Panc1 (cell line): ENCODE results near the gene CCDC154. TPM values are rescaled to one million over a fixed set of nuclear protein-coding genes. Genes with fewer than 3 reads are reported as not detected.

Experiments used
- ATAC-seq: fragments of 200-7000 bp; cut with Tn5 transposase; 2 replicates; pipeline ENCODE4 v1.9.1; 2020; ENCODE audit warnings: mild to moderate bottlenecking, moderate library complexity
- BruUV-seq: library from RNA; stranded (reverse); fragments of 400-500 nt; replicated peaks from 2 replicates; lab custom pipeline; 2021; lab: Mats Ljungman, UMichigan
- CTCF ChIA-PET: fragments of 300-600 bp; sonication (Branson Sonifier 250); formaldehyde crosslinking; loops from one replicate; lab custom pipeline; 2022; ENCODE audit warnings: antibody characterized with exemption; lab: Charles Lee
- POLR2A ChIA-PET: fragments of 300-600 bp; sonication (Branson Sonifier 250); formaldehyde crosslinking; loops from one replicate; lab custom pipeline; 2022; ENCODE audit warnings: antibody characterized with exemption; lab: Charles Lee
- DNase-seq: peaks from one replicate; pipeline ENCODE4 v3.0.0-alpha.2; 2010; ENCODE audit warnings: low read depth, low spot score
- H3K27ac ChIP-seq: 2 replicates; pipeline ENCODE4 v1.5.1; 2011; ENCODE audit warnings: mild to moderate bottlenecking, low read length, inconsistent platforms
- H3K27me3 ChIP-seq: fragments of 200-500 bp; sonication (Bioruptor generic); 2 replicates; pipeline ENCODE4 v1.6.0; 2014; ENCODE audit warnings: low read length, inconsistent platforms; ENCODE audit not compliant: control insufficient read depth, insufficient read depth
- H3K36me3 ChIP-seq: fragments of 200-500 bp; sonication (Bioruptor generic); 2 replicates; pipeline ENCODE4 v1.5.1; 2014; ENCODE audit warnings: inconsistent platforms, mild to moderate bottlenecking, low read length, moderate library complexity; ENCODE audit not compliant: control insufficient read depth, insufficient read depth
- H3K4me1 ChIP-seq: 2 replicates; pipeline ENCODE4 v1.5.1; 2011; ENCODE audit warnings: inconsistent platforms, mild to moderate bottlenecking, low read length, moderate library complexity; ENCODE audit not compliant: control insufficient read depth, insufficient read depth
- H3K4me3 ChIP-seq, 2 experiments: 2 replicates each; pipeline ENCODE4 v1.5.1; 2011 to 2012; ENCODE audit warnings: low read depth in 2 of 2, low read length in 2 of 2, mild to moderate bottlenecking in 2 of 2, inconsistent platforms in 1 of 2, moderate library complexity in 1 of 2
- H3K9me3 ChIP-seq: fragments of 200-500 bp; sonication (Bioruptor generic); 2 replicates; pipeline ENCODE4 v1.5.1; 2014; ENCODE audit warnings: low read depth, mild to moderate bottlenecking, inconsistent platforms, low read length, moderate library complexity; ENCODE audit not compliant: control insufficient read depth, insufficient read depth
- POLR2AphosphoS5 ChIP-seq: IDR thresholded peaks from 2 replicates; pipeline ENCODE4 v1.6.1; 2012; ENCODE audit warnings: mild to moderate bottlenecking, low read depth, low read length, moderate library complexity
- SIN3A ChIP-seq: IDR thresholded peaks from 2 replicates; pipeline ENCODE4 v1.6.1; 2012; ENCODE audit warnings: low read depth, mild to moderate bottlenecking, low read length, moderate library complexity, borderline replicate concordance; ENCODE audit not compliant: insufficient read depth
- TCF7L2 ChIP-seq: IDR thresholded peaks from 2 replicates; pipeline ENCODE4 v1.6.1; 2011; ENCODE audit warnings: mild to moderate bottlenecking, low read depth, low read length, inconsistent platforms
- in situ Hi-C: cut with HindIII; loops from 2 replicates; pipeline ENCODE4 v1.10.0; 2016; ENCODE audit warnings: low sequenced_read_pairs, low pct_unique_long_range_greater_than_20kb
- intact Hi-C: fragments of 100-400 bp; cut with micrococcal nuclease; formaldehyde crosslinking; loops from one replicate; pipeline ENCODE4 v1.10.0; 2022; ENCODE audit not compliant: unreplicated experiment
- total RNA-seq: library from RNA; stranded (reverse); gene quantifications from one replicate; pipeline ENCODE4 v1.2.1, GENCODE V29; 2021; ENCODE audit not compliant: unreplicated experiment
- TF ChIP-seq, protein P1 (sequence below): fragments of 450-650 bp; IDR thresholded peaks from 2 replicates; pipeline ENCODE4 v1.5.1; 2017; ENCODE audit warnings: mild to moderate bottlenecking
- TF ChIP-seq, protein P2 (sequence below), 2 experiments: IDR thresholded peaks; 2 replicates each; pipeline ENCODE4 v1.6.1; 2011 to 2012; ENCODE audit warnings: low read depth in 2 of 2, control low read depth in 1 of 2, low read length in 1 of 2, mild to moderate bottlenecking in 1 of 2, moderate library complexity in 1 of 2; ENCODE audit not compliant: insufficient read depth in 1 of 2

Gene CCDC154
- total RNA-seq, 1 experiment from 2014 or later: 2.0 TPM

DNA sequence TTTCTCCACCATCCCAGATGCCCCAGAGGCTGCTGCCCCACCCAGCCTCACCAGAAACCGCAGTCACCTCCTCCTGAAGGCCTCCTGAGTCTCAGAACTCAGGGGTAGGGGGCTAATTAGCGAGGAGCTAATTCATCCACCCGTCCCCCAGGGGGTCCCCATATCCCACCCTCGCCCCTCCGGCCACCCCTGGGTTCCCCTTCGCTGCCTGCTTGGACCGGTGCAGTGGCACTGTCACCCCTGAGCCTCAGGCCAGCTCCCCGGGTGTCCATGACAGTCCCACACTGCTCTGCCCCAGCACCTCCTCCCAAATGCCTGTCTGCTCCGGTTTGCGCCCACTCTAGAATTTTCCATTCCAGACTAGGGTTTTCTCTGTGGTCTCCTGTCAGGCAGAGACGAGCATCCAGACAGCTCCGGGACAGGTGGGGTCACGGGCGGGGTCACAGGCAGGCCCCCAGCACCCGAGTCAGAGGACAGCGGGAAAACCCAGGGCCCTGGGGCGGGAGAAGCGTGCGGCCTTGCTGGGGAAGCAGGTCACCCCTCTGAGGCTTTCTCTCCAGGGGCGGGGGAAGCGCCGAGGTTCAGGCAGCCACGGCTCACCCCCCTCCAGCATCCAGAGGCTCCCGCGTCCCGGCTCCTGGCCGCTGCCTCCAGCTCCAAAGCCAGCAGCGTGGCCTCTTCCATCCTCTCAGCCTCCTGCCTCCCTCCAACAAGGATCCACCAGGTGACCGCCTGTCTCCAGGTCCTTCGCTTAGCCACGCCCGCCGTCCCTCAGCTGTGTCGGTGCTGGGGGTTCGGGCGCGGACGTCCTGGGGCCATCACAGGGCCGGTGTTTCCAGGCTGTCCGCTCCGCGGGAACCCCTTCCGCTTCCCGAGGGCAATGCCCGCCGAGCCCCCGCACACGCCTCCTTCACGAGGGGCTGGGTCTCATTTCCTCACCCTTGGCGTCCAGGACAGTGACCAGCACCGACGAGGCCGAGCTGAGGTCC lies 16.6 kb downstream of the CCDC154 start:
- no peaks in the 10 kb centered on the region for H3K27me3 ChIP-seq
- intact Hi-C loops (no loop called here), in situ Hi-C loops (no loop called here)
- TF ChIP-seq SIN3A (no peak), TCF7L2 (no peak), POLR2AphosphoS5 (no peak)
- TF ChIP-seq, protein P1, sequence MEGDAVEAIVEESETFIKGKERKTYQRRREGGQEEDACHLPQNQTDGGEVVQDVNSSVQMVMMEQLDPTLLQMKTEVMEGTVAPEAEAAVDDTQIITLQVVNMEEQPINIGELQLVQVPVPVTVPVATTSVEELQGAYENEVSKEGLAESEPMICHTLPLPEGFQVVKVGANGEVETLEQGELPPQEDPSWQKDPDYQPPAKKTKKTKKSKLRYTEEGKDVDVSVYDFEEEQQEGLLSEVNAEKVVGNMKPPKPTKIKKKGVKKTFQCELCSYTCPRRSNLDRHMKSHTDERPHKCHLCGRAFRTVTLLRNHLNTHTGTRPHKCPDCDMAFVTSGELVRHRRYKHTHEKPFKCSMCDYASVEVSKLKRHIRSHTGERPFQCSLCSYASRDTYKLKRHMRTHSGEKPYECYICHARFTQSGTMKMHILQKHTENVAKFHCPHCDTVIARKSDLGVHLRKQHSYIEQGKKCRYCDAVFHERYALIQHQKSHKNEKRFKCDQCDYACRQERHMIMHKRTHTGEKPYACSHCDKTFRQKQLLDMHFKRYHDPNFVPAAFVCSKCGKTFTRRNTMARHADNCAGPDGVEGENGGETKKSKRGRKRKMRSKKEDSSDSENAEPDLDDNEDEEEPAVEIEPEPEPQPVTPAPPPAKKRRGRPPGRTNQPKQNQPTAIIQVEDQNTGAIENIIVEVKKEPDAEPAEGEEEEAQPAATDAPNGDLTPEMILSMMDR: no peak
- TF ChIP-seq, protein P2, sequence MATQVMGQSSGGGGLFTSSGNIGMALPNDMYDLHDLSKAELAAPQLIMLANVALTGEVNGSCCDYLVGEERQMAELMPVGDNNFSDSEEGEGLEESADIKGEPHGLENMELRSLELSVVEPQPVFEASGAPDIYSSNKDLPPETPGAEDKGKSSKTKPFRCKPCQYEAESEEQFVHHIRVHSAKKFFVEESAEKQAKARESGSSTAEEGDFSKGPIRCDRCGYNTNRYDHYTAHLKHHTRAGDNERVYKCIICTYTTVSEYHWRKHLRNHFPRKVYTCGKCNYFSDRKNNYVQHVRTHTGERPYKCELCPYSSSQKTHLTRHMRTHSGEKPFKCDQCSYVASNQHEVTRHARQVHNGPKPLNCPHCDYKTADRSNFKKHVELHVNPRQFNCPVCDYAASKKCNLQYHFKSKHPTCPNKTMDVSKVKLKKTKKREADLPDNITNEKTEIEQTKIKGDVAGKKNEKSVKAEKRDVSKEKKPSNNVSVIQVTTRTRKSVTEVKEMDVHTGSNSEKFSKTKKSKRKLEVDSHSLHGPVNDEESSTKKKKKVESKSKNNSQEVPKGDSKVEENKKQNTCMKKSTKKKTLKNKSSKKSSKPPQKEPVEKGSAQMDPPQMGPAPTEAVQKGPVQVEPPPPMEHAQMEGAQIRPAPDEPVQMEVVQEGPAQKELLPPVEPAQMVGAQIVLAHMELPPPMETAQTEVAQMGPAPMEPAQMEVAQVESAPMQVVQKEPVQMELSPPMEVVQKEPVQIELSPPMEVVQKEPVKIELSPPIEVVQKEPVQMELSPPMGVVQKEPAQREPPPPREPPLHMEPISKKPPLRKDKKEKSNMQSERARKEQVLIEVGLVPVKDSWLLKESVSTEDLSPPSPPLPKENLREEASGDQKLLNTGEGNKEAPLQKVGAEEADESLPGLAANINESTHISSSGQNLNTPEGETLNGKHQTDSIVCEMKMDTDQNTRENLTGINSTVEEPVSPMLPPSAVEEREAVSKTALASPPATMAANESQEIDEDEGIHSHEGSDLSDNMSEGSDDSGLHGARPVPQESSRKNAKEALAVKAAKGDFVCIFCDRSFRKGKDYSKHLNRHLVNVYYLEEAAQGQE (IDR thresholded peaks at IDR 0.05; ENCODE audit: insufficient read depth in 1 of 2, low read depth in 2 of 2, low read length in 1 of 2): no peak
- no peak for DNase-seq
- no peaks in the 10 kb centered on the region for H3K9me3 ChIP-seq
- ATAC-seq: no peak
- no peaks in the 10 kb centered on the region for H3K4me1 ChIP-seq
- no TSS peak for BruUV-seq
- H3K36me3 ChIP-seq: no peaks in the 10 kb centered on the region
- POLR2A ChIA-PET: no interaction called here
- no peak overlapping the region for H3K27ac ChIP-seq
- no peak overlapping the region for H3K4me3 ChIP-seq
- CTCF ChIA-PET: no interaction called here

DNA sequence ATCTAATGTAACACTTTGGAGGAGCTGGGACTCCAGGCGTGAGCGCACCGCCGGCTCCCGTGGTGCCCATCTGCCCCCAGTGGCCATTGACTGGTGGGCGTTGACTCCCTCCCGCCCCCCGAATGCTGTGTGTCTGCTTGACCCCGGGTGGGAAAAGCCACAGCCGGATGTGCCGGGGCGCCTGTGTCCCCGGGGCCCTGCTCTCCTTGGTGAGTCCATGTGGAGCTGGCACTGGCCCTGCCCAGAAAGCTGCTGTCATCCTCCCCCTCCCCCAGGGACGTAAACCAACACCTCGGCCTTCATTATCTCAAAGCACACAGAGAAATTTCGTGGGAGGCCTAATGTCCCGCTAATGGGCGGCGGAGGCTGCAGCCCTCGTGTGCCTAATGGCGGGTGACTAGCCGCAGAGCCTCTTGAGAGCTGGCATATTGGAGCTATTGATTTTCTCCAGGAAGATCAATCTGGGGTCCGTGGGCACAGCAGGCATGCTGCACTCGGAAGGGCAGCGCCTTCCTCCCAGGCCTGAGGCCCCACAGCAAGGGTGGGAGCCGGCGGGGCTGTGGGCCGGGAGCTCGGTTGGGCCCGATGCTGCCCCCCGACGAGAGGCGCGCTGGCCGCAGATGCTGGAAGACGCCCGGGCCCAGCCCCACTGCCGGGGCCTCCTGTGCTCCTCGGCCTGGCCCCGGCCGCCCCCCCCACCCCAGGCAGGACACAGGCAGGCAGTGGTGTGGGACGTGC lies 17.5 kb downstream of the CCDC154 start:
- BruUV-seq: no TSS peak
- no peak for ATAC-seq
- no peak for DNase-seq
- CTCF ChIA-PET: interaction anchor here (0.6 kb wide), 1 partner anchor 1074 kb away, joined by 3 read pairs; no protein-coding TSS in a partner anchor
- POLR2A ChIA-PET: no interaction called here
- H3K36me3 ChIP-seq: no peaks in the 10 kb centered on the region
- no peaks in the 10 kb centered on the region for H3K27me3 ChIP-seq
- no peak for TF ChIP-seq TCF7L2
- no peak for TF ChIP-seq SIN3A
- TF ChIP-seq, protein P1: no peak
- TF ChIP-seq, protein P2 (IDR thresholded peaks at IDR 0.05; ENCODE audit: insufficient read depth in 1 of 2, low read depth in 2 of 2, low read length in 1 of 2): no peak
- TF ChIP-seq POLR2AphosphoS5: no peak
- H3K9me3 ChIP-seq: no peaks in the 10 kb centered on the region
- H3K27ac ChIP-seq: no peak overlapping the region
- in situ Hi-C loops: no loop called here
- H3K4me1 ChIP-seq: no peaks in the 10 kb centered on the region
- H3K4me3 ChIP-seq: no peak overlapping the region
- intact Hi-C loops: no loop called here
